Measurements from ENCODE around the gene FUT6.

DNA sequence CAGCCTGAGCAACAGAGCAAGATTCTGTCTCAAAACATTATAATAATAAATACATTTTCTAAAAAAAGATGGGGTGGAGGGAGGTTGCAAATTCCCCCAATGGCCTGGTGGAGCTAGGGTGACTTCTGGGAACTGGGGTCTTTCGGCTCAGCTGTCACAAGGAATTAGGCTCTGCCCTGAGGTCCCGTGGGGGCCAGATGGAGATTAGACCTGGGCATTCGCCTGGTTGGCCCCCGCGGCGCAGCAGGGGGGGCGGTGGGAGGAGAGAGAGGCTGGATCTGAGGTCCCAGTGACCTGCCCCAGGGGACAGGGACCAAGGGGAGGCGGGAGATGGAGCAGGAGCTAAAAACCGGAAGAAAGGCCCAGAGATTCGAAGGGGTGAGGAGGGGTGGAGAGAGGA lies 14.8 kb downstream of the FUT6 start:
- TF ChIP-seq EZH2 (IDR thresholded peaks at IDR 0.05; ENCODE audit: insufficient read depth, poor library complexity, severe bottlenecking) (no peak), EZH2phosphoT487 (IDR thresholded peaks at IDR 0.05; ENCODE audit: insufficient read depth, low read depth) (no peak)

Data from GM23248 (cell line).